ENCODE data around the gene CWC27. TPM values are rescaled to one million over a fixed set of nuclear protein-coding genes. Genes with fewer than 3 reads are reported as not detected.

The CWC27 gene
- total and polyA plus RNA-seq, 9 of the 15 experiments (the other 6 are each of a cell fraction or from before 2014, with no cell fraction given): 19.7 to 49.3 (median 38.3) TPM

DNA sequence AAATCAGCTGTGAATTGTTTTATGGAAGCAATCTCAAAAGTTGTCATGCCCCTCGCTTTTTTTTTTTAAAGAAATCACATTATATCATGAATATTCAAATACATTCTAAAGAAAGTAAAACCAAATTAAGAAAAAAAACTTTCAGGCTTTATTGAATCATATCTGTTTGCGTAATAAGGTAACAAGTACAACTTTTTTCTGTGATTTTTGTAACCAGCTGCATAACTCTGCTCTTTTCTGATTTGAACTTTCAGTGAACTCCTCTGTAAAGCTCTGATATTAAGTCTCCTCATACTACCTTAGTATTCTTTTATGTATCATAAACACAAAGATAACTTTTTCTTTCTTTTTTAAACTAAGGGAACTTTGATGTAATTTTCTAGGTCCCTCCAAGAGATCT lies 65.3 kb downstream of the CWC27 start:
- Histone ChIP-seq H3K9me3 (replicated peaks; ENCODE audit: control insufficient read depth, insufficient read depth, low read depth, low read length) (no peaks in the 10 kb centered on the region), H3K9me1 (ENCODE audit: control insufficient read depth, insufficient read depth, low read length) (no peaks in the 10 kb centered on the region), H3K9ac (ENCODE audit: insufficient read depth in 1 of 2, low read depth in 2 of 2, low read length in 2 of 2) (no peak overlapping the region), H3K4me3 (no peak overlapping the region), H3K4me1 (replicated peaks in 1 of 2; ENCODE audit: control insufficient read depth in 2 of 2, insufficient read depth in 2 of 2, low read length in 2 of 2) (no peaks in the 10 kb centered on the region), H2AFZ (ENCODE audit: low read depth, low read length) (no peak overlapping the region), H3K27me3 (ENCODE audit: control insufficient read depth in 2 of 2, insufficient read depth in 2 of 2, low read length in 2 of 2) (no peaks in the 10 kb centered on the region), H4K20me1 (replicated peaks; ENCODE audit: control insufficient read depth, insufficient read depth, low read length) (no peaks in the 10 kb centered on the region), H3K27ac (ENCODE audit: extremely low read depth, low read depth, low read length) (no peak overlapping the region), H3K4me2 (ENCODE audit: insufficient read depth, low read length) (no peak overlapping the region), H3K79me2 (ENCODE audit: control insufficient read depth, insufficient read depth, low read length) (no peaks in the 10 kb centered on the region), H3K36me3 (ENCODE audit: control insufficient read depth, insufficient read depth, low read length) (no peaks in the 10 kb centered on the region; the same call in 2 of the 3 replicates)
- no TSS peak for BruUV-seq (replicated peaks)
- FAIRE-seq (no peak), DNase-seq (ENCODE audit: extremely low read depth in 1 of 4, low spot score in 3 of 4) (no peak), ATAC-seq (no peak)
- TF ChIP-seq, protein P1, sequence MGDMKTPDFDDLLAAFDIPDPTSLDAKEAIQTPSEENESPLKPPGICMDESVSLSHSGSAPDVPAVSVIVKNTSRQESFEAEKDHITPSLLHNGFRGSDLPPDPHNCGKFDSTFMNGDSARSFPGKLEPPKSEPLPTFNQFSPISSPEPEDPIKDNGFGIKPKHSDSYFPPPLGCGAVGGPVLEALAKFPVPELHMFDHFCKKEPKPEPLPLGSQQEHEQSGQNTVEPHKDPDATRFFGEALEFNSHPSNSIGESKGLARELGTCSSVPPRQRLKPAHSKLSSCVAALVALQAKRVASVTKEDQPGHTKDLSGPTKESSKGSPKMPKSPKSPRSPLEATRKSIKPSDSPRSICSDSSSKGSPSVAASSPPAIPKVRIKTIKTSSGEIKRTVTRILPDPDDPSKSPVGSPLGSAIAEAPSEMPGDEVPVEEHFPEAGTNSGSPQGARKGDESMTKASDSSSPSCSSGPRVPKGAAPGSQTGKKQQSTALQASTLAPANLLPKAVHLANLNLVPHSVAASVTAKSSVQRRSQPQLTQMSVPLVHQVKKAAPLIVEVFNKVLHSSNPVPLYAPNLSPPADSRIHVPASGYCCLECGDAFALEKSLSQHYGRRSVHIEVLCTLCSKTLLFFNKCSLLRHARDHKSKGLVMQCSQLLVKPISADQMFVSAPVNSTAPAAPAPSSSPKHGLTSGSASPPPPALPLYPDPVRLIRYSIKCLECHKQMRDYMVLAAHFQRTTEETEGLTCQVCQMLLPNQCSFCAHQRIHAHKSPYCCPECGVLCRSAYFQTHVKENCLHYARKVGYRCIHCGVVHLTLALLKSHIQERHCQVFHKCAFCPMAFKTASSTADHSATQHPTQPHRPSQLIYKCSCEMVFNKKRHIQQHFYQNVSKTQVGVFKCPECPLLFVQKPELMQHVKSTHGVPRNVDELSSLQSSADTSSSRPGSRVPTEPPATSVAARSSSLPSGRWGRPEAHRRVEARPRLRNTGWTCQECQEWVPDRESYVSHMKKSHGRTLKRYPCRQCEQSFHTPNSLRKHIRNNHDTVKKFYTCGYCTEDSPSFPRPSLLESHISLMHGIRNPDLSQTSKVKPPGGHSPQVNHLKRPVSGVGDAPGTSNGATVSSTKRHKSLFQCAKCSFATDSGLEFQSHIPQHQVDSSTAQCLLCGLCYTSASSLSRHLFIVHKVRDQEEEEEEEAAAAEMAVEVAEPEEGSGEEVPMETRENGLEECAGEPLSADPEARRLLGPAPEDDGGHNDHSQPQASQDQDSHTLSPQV (IDR thresholded peaks at IDR 0.05): no peak
- TF ChIP-seq ZSCAN29 (IDR thresholded peaks at IDR 0.05) (no peak), ZZZ3 (IDR thresholded peaks at IDR 0.05) (no peak)
- TF ChIP-seq, protein P2, sequence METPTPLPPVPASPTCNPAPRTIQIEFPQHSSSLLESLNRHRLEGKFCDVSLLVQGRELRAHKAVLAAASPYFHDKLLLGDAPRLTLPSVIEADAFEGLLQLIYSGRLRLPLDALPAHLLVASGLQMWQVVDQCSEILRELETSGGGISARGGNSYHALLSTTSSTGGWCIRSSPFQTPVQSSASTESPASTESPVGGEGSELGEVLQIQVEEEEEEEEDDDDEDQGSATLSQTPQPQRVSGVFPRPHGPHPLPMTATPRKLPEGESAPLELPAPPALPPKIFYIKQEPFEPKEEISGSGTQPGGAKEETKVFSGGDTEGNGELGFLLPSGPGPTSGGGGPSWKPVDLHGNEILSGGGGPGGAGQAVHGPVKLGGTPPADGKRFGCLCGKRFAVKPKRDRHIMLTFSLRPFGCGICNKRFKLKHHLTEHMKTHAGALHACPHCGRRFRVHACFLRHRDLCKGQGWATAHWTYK (CRISPR knock-in tag; IDR thresholded peaks at IDR 0.05): no peak
- POLR2A ChIA-PET: interaction anchor here (0.7 to 1.1 kb wide), 2 partner anchors 9 to 201 kb away, joined by 3 read pairs; no protein-coding TSS in a partner anchor
- CTCF ChIA-PET (ENCODE audit: low intra/inter-chr PET ratio): no interaction called here
- 79% methylated on average over 2 of the region's 2 CpGs for WGBS (ENCODE audit: insufficient coverage, low coverage, missing lambda C conversion rate)
- in situ Hi-C loops (cut with MboI) (no loop called here), intact Hi-C loops (cut with micrococcal nuclease) (no loop called here)

Measured in K562 (cell line).